WTC11 (cell line): ENCODE data around the gene DISC1.
"Not testable (repeated sequence)": the region's sequence is repeated elsewhere in the genome, so short reads cannot be mapped to it uniquely, and the experiment has no call there.

Source experiments
- CTCF ChIP-seq: fragments of 200-600 bp; IDR thresholded peaks from 2 replicates; pipeline ENCODE4 v1.8.0; 2022; ENCODE audit warnings: antibody characterized with exemption
- E2F1 ChIP-seq: sonication (generic); formaldehyde crosslinking; IDR thresholded peaks from 2 replicates; pipeline ENCODE4 v1.8.0; 2022; ENCODE audit warnings: mild to moderate bottlenecking, missing genetic modification reagents
- ETV6 ChIP-seq: sonication (generic); formaldehyde crosslinking; IDR thresholded peaks from 2 replicates; pipeline ENCODE4 v1.8.1; 2022; ENCODE audit warnings: mild to moderate bottlenecking, missing genetic modification reagents
- IRF2 ChIP-seq: sonication (generic); formaldehyde crosslinking; IDR thresholded peaks from 2 replicates; pipeline ENCODE4 v1.8.0; 2022; ENCODE audit warnings: low read depth, missing genetic modification reagents, borderline replicate concordance
- NFE2L1 ChIP-seq: sonication (generic); formaldehyde crosslinking; IDR thresholded peaks from 2 replicates; pipeline ENCODE4 v1.8.1; 2023; ENCODE audit warnings: missing genetic modification reagents
- NFYB ChIP-seq: sonication (generic); formaldehyde crosslinking; conservative IDR thresholded peaks from 2 replicates; pipeline ENCODE4 v1.8.0; 2022; ENCODE audit warnings: low read depth, missing genetic modification reagents
- USF1 ChIP-seq: sonication (generic); formaldehyde crosslinking; IDR thresholded peaks from 2 replicates; pipeline ENCODE4 v1.8.0; 2022; ENCODE audit warnings: mild to moderate bottlenecking, missing genetic modification reagents
- USF2 ChIP-seq: sonication (generic); formaldehyde crosslinking; IDR thresholded peaks from 2 replicates; pipeline ENCODE4 v1.8.1; 2023; ENCODE audit warnings: mild to moderate bottlenecking, missing genetic modification reagents, moderate library complexity
- ZNF423 ChIP-seq: fragments of 250-450 bp; sonication (Bioruptor Pico); IDR thresholded peaks from 2 replicates; pipeline ENCODE4 v2.1.2; 2022; ENCODE audit warnings: mild to moderate bottlenecking, moderate library complexity

DNA sequence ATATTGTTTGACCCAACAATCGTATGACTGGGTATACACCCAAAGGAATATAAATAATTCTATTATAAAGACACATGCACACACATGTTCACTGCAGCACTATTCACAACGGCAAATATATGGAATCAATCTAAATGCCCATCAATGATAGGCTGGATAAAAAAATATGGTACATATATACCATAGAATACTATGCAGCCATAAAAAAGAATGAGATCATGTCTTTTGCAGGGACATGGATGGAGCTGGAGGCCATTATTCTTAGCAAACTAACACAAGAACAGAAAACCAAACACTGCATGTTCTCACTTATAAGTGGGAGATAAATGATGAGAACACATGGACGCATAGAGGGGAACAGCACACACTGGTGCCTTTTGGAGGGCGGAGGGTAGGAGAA is 1.5 kb upstream of the DISC1 start:
- TF ChIP-seq CTCF; ETV6; USF1 (CRISPR knock-in tag); USF2 (CRISPR knock-in tag); ZNF423 (CRISPR knock-in tag); NFE2L1 (CRISPR knock-in tag); NFYB (CRISPR knock-in tag); IRF2; E2F1 (CRISPR knock-in tag): not testable (repeated sequence)
